ENCODE results near the gene PAPSS1. TPM values are rescaled to one million over a fixed set of nuclear protein-coding genes. Genes with fewer than 3 reads are reported as not detected.

PAPSS1 gene
- total RNA-seq, 1 donor from 2014 or later = 450 TPM

GRCh38 chr4:107714256-107714655 lies 5.8 kb downstream of the PAPSS1 start:
- peaks cover 2% of the 10 kb centered on the region for H3K27me3 Mint-ChIP-seq (ENCODE audit: unreplicated experiment)
- no peak for TF ChIP-seq CTCF (IDR thresholded peaks at IDR 0.05; ENCODE audit: unreplicated experiment)
- peak overlapping the region; percentile 59 for H3K4me3 Mint-ChIP-seq (ENCODE audit: unreplicated experiment)
- H3K27ac Mint-ChIP-seq (ENCODE audit: unreplicated experiment) = no peak overlapping the region
- H3K9me3 Mint-ChIP-seq (ENCODE audit: unreplicated experiment) = no peaks in the 10 kb centered on the region
- peaks cover 64% of the 10 kb centered on the region for H3K4me1 Mint-ChIP-seq (ENCODE audit: unreplicated experiment)
- no peak for DNase-seq (ENCODE audit: low spot score)
- H3K36me3 Mint-ChIP-seq (ENCODE audit: low read depth, unreplicated experiment) = peaks cover 60% of the 10 kb centered on the region

- peaks cover 47% of the 10 kb centered on the region for H3K4me1 Mint-ChIP-seq (ENCODE audit: unreplicated experiment)
- peaks cover 5% of the 10 kb centered on the region for H3K9me3 Mint-ChIP-seq (ENCODE audit: unreplicated experiment)
- DNase-seq (ENCODE audit: low spot score) = no peak
- no peak overlapping the region for H3K27ac Mint-ChIP-seq (ENCODE audit: unreplicated experiment)
- no peak for TF ChIP-seq CTCF (IDR thresholded peaks at IDR 0.05; ENCODE audit: unreplicated experiment)
- H3K36me3 Mint-ChIP-seq (ENCODE audit: low read depth, unreplicated experiment) = peaks cover 57% of the 10 kb centered on the region
- H3K4me3 Mint-ChIP-seq (ENCODE audit: unreplicated experiment) = no peak overlapping the region
- H3K27me3 Mint-ChIP-seq (ENCODE audit: unreplicated experiment) = peaks cover 2% of the 10 kb centered on the region
Measured at GRCh38 chr4:107712236-107712635, 7.8 kb downstream of the PAPSS1 start.

GRCh38 chr4:107711831-107712230 lies 8.2 kb downstream of the PAPSS1 start:
- Mint-ChIP-seq H3K36me3 (ENCODE audit: low read depth, unreplicated experiment) (peaks cover 57% of the 10 kb centered on the region), H3K27me3 (ENCODE audit: unreplicated experiment) (peaks cover 4% of the 10 kb centered on the region), H3K4me3 (ENCODE audit: unreplicated experiment) (no peak overlapping the region), H3K9me3 (ENCODE audit: unreplicated experiment) (peaks cover 5% of the 10 kb centered on the region), H3K27ac (ENCODE audit: unreplicated experiment) (no peak overlapping the region), H3K4me1 (ENCODE audit: unreplicated experiment) (peaks cover 47% of the 10 kb centered on the region)
- no peak for TF ChIP-seq CTCF (IDR thresholded peaks at IDR 0.05; ENCODE audit: unreplicated experiment)
- no peak for DNase-seq (ENCODE audit: low spot score)

GRCh38 chr4:107710493-107711459 lies 9.3 kb downstream of the PAPSS1 start:
- H3K4me3 Mint-ChIP-seq (ENCODE audit: unreplicated experiment) = peak overlapping the region; percentile 19
- peaks cover 5% of the 10 kb centered on the region for H3K9me3 Mint-ChIP-seq (ENCODE audit: unreplicated experiment)
- peaks cover 5% of the 10 kb centered on the region for H3K27me3 Mint-ChIP-seq (ENCODE audit: unreplicated experiment)
- DNase-seq (ENCODE audit: low spot score) = no peak
- peaks cover 37% of the 10 kb centered on the region for H3K4me1 Mint-ChIP-seq (ENCODE audit: unreplicated experiment)
- no peak for TF ChIP-seq CTCF (IDR thresholded peaks at IDR 0.05; ENCODE audit: unreplicated experiment)
- peaks cover 67% of the 10 kb centered on the region for H3K36me3 Mint-ChIP-seq (ENCODE audit: low read depth, unreplicated experiment)
- H3K27ac Mint-ChIP-seq (ENCODE audit: unreplicated experiment) = no peak overlapping the region

- Mint-ChIP-seq H3K4me3 (ENCODE audit: unreplicated experiment) (no peak overlapping the region), H3K9me3 (ENCODE audit: unreplicated experiment) (peaks cover 5% of the 10 kb centered on the region), H3K36me3 (ENCODE audit: low read depth, unreplicated experiment) (peaks cover 70% of the 10 kb centered on the region), H3K27me3 (ENCODE audit: unreplicated experiment) (peaks cover 5% of the 10 kb centered on the region), H3K27ac (ENCODE audit: unreplicated experiment) (no peak overlapping the region), H3K4me1 (ENCODE audit: unreplicated experiment) (peaks cover 29% of the 10 kb centered on the region)
- no peak for TF ChIP-seq CTCF (IDR thresholded peaks at IDR 0.05; ENCODE audit: unreplicated experiment)
- no peak for DNase-seq (ENCODE audit: low spot score)
Measured at GRCh38 chr4:107709916-107710315, 10.1 kb downstream of the PAPSS1 start.

Measured in endothelial cell (in vitro differentiated cells).